HEK293 (cell line): ENCODE data around the gene GAL3ST3.
A peak's percentile ranks its signal among the peaks of the same experiment; 100 is the strongest.

ENCODE experiments used
- CTCF ChIA-PET: fragments of 350-600 bp; formaldehyde crosslinking; extraction: SDS; loops from one replicate; lab custom pipeline; 2021; ENCODE audit warnings: antibody characterized with exemption; lab: Yijun Ruan, JAX
- POLR2A ChIA-PET: fragments of 300-600 bp; formaldehyde crosslinking; extraction: SDS; loops from one replicate; lab custom pipeline; 2020; ENCODE audit warnings: antibody characterized with exemption, inconsistent platforms; lab: Yijun Ruan, JAX
- H3K27ac ChIP-seq: fragments of 200-500 bp; sonication (Bioruptor generic); 2 replicates; pipeline ENCODE4 v1.5.1; 2014; ENCODE audit warnings: low read depth, low read length, control low read depth, inconsistent platforms; ENCODE audit errors: extremely low read depth
- H3K36me3 ChIP-seq, 2 experiments: fragments of 200-500 bp in 1 of 2; sonication (Bioruptor generic) in 1 of 2; 1 replicate in 1 of 2; 2 replicates in 1 of 2; pipeline ENCODE4 v1.5.1; 2014 to 2017; ENCODE audit warnings: inconsistent platforms in 2 of 2, low read length in 2 of 2; ENCODE audit not compliant: control insufficient read depth in 2 of 2, insufficient read depth in 1 of 2
- H3K4me1 ChIP-seq: fragments of 200-500 bp; sonication (Bioruptor generic); 2 replicates; pipeline ENCODE4 v1.5.1; 2014; ENCODE audit warnings: mild to moderate bottlenecking, low read length, inconsistent platforms; ENCODE audit not compliant: control insufficient read depth, insufficient read depth
- H3K4me3 ChIP-seq: 2 replicates; pipeline ENCODE4 v1.5.1; 2011; ENCODE audit warnings: low read depth, mild to moderate bottlenecking, control low read depth, low read length, moderate library complexity
- H3K9me3 ChIP-seq: fragments of 200-500 bp; sonication (Bioruptor generic); 2 replicates; pipeline ENCODE4 v1.5.1; 2014; ENCODE audit warnings: low read depth, low read length, inconsistent platforms; ENCODE audit not compliant: control insufficient read depth, insufficient read depth
- BCL11B ChIP-seq: fragments of 450-650 bp; formaldehyde crosslinking; IDR thresholded peaks from 2 replicates; pipeline ENCODE4 v1.5.1; 2016; ENCODE audit warnings: low read depth, missing biosample characterization, missing genetic modification characterization
- GLI2 ChIP-seq: fragments of 450-650 bp; formaldehyde crosslinking; IDR thresholded peaks from 2 replicates; pipeline ENCODE4; 2017; ENCODE audit warnings: missing biosample characterization, missing genetic modification characterization, low read depth, borderline replicate concordance
- GLIS1 ChIP-seq: fragments of 450-650 bp; formaldehyde crosslinking; IDR thresholded peaks from 2 replicates; pipeline ENCODE4 v1.5.1; 2016; ENCODE audit warnings: missing biosample characterization, missing genetic modification characterization
- HIC1 ChIP-seq: fragments of 450-650 bp; formaldehyde crosslinking; IDR thresholded peaks from 2 replicates; pipeline ENCODE4 v1.5.1; 2016; ENCODE audit warnings: missing biosample characterization, missing genetic modification characterization
- KLF1 ChIP-seq: fragments of 450-650 bp; formaldehyde crosslinking; IDR thresholded peaks from 2 replicates; pipeline ENCODE4 v1.5.1; 2016; ENCODE audit warnings: missing biosample characterization, missing genetic modification characterization
- KLF10 ChIP-seq: fragments of 450-650 bp; IDR thresholded peaks from 2 replicates; pipeline ENCODE4 v1.5.1; 2018; ENCODE audit warnings: missing biosample characterization, mild to moderate bottlenecking, missing genetic modification characterization
- KLF9 ChIP-seq: fragments of 450-650 bp; formaldehyde crosslinking; IDR thresholded peaks from 2 replicates; pipeline ENCODE4 v1.5.1; 2016; ENCODE audit warnings: missing biosample characterization, missing genetic modification characterization, low read depth
- SP2 ChIP-seq: fragments of 450-650 bp; formaldehyde crosslinking; IDR thresholded peaks from 2 replicates; pipeline ENCODE4 v1.5.1; 2016; ENCODE audit warnings: missing biosample characterization, missing genetic modification characterization
- SP3 ChIP-seq: fragments of 450-650 bp; formaldehyde crosslinking; IDR thresholded peaks from 2 replicates; pipeline ENCODE4 v1.5.1; 2016; ENCODE audit warnings: missing biosample characterization, missing genetic modification characterization
- ZBTB17 ChIP-seq: fragments of 450-650 bp; formaldehyde crosslinking; IDR thresholded peaks from 2 replicates; pipeline ENCODE4 v1.5.1; 2016; ENCODE audit warnings: missing biosample characterization, missing genetic modification characterization
- ZBTB26 ChIP-seq: fragments of 450-650 bp; formaldehyde crosslinking; optimal IDR thresholded peaks from 2 replicates; pipeline ENCODE3; 2016; ENCODE audit warnings: missing biosample characterization, mild to moderate bottlenecking, missing genetic modification characterization
- ZBTB8A ChIP-seq: fragments of 450-650 bp; formaldehyde crosslinking; IDR thresholded peaks from 2 replicates; pipeline ENCODE4 v1.5.1; 2016; ENCODE audit warnings: missing biosample characterization, missing genetic modification characterization
- ZNF132 ChIP-seq: fragments of 450-650 bp; formaldehyde crosslinking; IDR thresholded peaks from 2 replicates; pipeline ENCODE4 v1.5.1; 2017; ENCODE audit warnings: missing biosample characterization, missing genetic modification characterization, borderline replicate concordance
- ZNF221 ChIP-seq: fragments of 450-650 bp; formaldehyde crosslinking; IDR thresholded peaks from 2 replicates; pipeline ENCODE4 v1.5.1; 2017; ENCODE audit warnings: missing biosample characterization, missing genetic modification characterization, borderline replicate concordance
- ZNF335 ChIP-seq: fragments of 450-650 bp; formaldehyde crosslinking; conservative IDR thresholded peaks from 2 replicates; pipeline ENCODE4 v1.5.1; 2016; ENCODE audit warnings: missing biosample characterization, missing genetic modification characterization
- ZNF341 ChIP-seq: fragments of 450-650 bp; formaldehyde crosslinking; IDR thresholded peaks from 2 replicates; pipeline ENCODE4; 2016; ENCODE audit warnings: low read depth, missing biosample characterization, missing genetic modification characterization
- ZNF555 ChIP-seq: fragments of 450-650 bp; formaldehyde crosslinking; conservative IDR thresholded peaks from 2 replicates; pipeline ENCODE4 v1.5.1; 2017; ENCODE audit warnings: missing biosample characterization, mild to moderate bottlenecking, missing genetic modification characterization, inconsistent platforms
- ZNF571 ChIP-seq: fragments of 450-650 bp; formaldehyde crosslinking; IDR thresholded peaks from 2 replicates; pipeline ENCODE4 v1.5.0; 2017; ENCODE audit warnings: missing biosample characterization, missing genetic modification characterization
- ZNF610 ChIP-seq: fragments of 450-650 bp; formaldehyde crosslinking; IDR thresholded peaks from 2 replicates; pipeline ENCODE4 v1.5.1; 2016; ENCODE audit warnings: missing biosample characterization, missing genetic modification characterization, borderline replicate concordance
- ZNF624 ChIP-seq: fragments of 450-650 bp; formaldehyde crosslinking; IDR thresholded peaks from 2 replicates; pipeline ENCODE4 v1.5.1; 2017; ENCODE audit warnings: missing biosample characterization, missing genetic modification characterization
- ZNF791 ChIP-seq: fragments of 450-650 bp; formaldehyde crosslinking; IDR thresholded peaks from 2 replicates; pipeline ENCODE4 v1.5.1; 2016; ENCODE audit warnings: missing biosample characterization, missing genetic modification characterization
- TF ChIP-seq, protein P1 (sequence below): fragments of 450-650 bp; formaldehyde crosslinking; IDR thresholded peaks from 2 replicates; pipeline ENCODE4 v1.5.1; 2017; ENCODE audit warnings: missing biosample characterization, missing genetic modification characterization

GAL3ST3 gene

DNA sequence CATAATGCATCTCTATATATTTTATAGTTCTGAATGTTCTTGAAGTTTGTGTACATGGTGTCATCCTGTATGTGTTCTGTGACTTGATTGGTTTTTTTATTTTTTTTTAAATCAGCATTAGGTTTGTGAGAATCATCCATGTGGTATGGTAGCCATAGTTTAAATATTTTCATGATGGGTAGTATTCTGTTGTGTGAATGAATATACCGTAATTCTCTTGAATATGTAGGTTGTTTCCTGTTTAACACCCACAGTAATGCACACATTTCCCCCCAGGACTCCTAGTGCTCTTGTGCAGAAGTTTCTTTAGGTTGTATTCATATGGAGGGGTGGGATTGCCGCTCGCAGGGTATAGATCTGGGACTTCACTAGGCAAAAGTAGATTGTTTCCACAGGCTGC, 23.1 kb upstream of the GAL3ST3 start:
- ChIA-PET CTCF (interaction anchor here (0.8 to 1.4 kb wide), 5 partner anchors 28 to 64 kb away, joined by 3 to 8 read pairs (median 5); no protein-coding TSS in a partner anchor), POLR2A (interaction anchor here (1.3 kb wide), 1 partner anchor 11 kb away, joined by 3 read pairs; no protein-coding TSS in a partner anchor)
- Histone ChIP-seq H3K4me3 (no peak overlapping the region), H3K4me1 (no peaks in the 10 kb centered on the region; the same call in none of the 2 replicates), H3K27ac (no peak overlapping the region), H3K9me3 (no peaks in the 10 kb centered on the region), H3K36me3 (peaks cover 0 to 50% of the 10 kb centered on the region in 2 experiments)
- TF ChIP-seq ZNF610, result no peak
- no peak for TF ChIP-seq BCL11B
- TF ChIP-seq ZNF132 (tag by site-specific recombination), result no peak
- no peak for TF ChIP-seq GLI2 (tag by site-specific recombination)
- no peak for TF ChIP-seq ZNF341
- TF ChIP-seq KLF10 (tag by site-specific recombination), result no peak

DNA sequence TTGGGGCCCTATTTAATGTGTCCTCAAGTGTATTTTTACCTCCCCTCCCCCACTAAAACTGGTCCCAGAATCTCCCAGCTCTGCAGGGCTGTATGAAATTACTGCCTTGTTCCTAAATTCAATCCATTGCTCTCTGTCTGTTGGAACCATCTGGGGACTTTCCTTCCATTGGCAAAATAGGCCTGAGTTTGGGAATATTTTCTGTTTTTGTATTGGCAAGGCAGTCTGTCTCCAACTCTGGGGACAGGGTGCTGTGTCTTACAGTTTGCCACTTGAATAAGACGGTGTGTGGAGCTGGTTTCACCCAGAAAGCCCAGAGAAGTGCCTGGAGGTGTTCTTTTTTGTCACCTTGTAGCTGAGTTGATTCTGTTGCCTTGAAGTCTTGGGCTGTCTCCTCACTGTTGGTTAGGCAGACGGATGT, 22.4 kb upstream of the GAL3ST3 start:
- peak overlapping the region; percentile 81 for H3K27ac ChIP-seq
- peaks cover under 1 to 52% of the 10 kb centered on the region in 2 experiments for H3K36me3 ChIP-seq
- TF ChIP-seq ZBTB17 (tag by site-specific recombination), result peak; percentile 84
- no peak for TF ChIP-seq ZNF624 (tag by site-specific recombination)
- TF ChIP-seq, all 188 proteins: peak for 1
- POLR2A ChIA-PET, result interaction anchor here (0.6 to 1.5 kb wide), 4 partner anchors 12 to 568 kb away, joined by 3 to 7 read pairs (median 4); no protein-coding TSS in a partner anchor
- Histone ChIP-seq H3K4me1 (no peaks in the 10 kb centered on the region; the same call in none of the 2 replicates), H3K9me3 (no peaks in the 10 kb centered on the region), H3K4me3 (peak overlapping the region; percentile 76)
- CTCF ChIA-PET, result interaction anchor here (0.6 to 1.4 kb wide), 9 partner anchors 27 to 286 kb away, joined by 3 to 8 read pairs (median 4); no protein-coding TSS in a partner anchor

DNA sequence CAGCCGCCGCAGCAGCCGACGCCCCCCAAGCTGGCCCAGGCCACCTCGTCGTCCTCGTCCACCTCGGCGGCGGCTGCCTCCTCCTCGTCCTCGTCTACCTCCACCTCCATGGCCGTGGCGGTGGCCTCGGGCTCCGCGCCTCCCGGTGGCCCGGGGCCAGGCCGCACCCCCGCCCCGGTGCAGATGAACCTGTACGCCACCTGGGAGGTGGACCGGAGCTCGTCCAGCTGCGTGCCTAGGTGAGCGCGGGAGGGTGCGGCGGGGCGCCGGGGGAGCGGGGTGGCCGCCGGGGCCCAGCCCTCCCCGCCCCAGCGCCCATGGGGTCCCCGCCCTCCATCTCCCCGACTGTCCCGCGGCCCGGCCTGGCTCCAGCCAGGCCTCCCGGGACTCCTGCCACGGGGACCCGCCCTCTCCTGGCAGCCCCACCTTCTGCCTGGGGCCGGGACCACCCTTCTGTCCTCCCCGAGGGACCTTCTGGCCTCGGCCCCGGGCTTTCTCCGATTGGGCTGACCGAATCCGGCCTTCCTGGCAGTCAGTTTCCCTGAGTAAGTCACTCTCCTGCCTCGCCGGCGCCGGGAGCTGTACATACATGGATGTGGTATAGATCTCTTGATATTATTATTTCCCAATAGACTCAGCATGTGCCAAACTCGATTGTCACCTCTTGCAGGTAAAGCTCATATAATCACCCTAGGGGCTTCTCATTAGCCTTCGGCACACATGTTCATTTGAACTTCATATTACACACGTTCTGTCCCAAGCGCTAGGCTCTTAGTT, 21.8 kb upstream of the GAL3ST3 start:
- Histone ChIP-seq H3K27ac (peak overlapping the region; percentile 81), H3K9me3 (no peaks in the 10 kb centered on the region), H3K4me3 (peak overlapping the region; percentile 76), H3K4me1 (no peaks in the 10 kb centered on the region; the same call in none of the 2 replicates), H3K36me3 (peaks cover 6 to 57% of the 10 kb centered on the region in 2 experiments)
- POLR2A ChIA-PET, result interaction anchor here (0.6 to 1.5 kb wide), 5 partner anchors 13 to 568 kb away, joined by 3 to 7 read pairs (median 3); no protein-coding TSS in a partner anchor
- CTCF ChIA-PET, result interaction anchor here (0.5 to 1.4 kb wide), 9 partner anchors 26 to 286 kb away, joined by 3 to 8 read pairs (median 4); no protein-coding TSS in a partner anchor
- TF ChIP-seq, protein P1, sequence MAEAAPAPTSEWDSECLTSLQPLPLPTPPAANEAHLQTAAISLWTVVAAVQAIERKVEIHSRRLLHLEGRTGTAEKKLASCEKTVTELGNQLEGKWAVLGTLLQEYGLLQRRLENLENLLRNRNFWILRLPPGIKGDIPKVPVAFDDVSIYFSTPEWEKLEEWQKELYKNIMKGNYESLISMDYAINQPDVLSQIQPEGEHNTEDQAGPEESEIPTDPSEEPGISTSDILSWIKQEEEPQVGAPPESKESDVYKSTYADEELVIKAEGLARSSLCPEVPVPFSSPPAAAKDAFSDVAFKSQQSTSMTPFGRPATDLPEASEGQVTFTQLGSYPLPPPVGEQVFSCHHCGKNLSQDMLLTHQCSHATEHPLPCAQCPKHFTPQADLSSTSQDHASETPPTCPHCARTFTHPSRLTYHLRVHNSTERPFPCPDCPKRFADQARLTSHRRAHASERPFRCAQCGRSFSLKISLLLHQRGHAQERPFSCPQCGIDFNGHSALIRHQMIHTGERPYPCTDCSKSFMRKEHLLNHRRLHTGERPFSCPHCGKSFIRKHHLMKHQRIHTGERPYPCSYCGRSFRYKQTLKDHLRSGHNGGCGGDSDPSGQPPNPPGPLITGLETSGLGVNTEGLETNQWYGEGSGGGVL, result 0 out of 2 replicates have a peak, but pooled peaks have one; percentile 17
- TF ChIP-seq ZNF555 (tag by site-specific recombination) (no peak), KLF9 (tag by site-specific recombination) (peak; percentile 19; the same call in 1 of the 2 replicates), SP3 (tag by site-specific recombination) (peak; percentile 45; the same call in 1 of the 2 replicates), GLIS1 (peak; percentile 56; the same call in 1 of the 2 replicates), HIC1 (no peak), ZBTB26 (tag by site-specific recombination) (peak; percentile 19), SP2 (tag by site-specific recombination) (peak; percentile 54), KLF1 (peak; percentile 81), ZBTB8A (tag by site-specific recombination) (peak; percentile 12; the same call in 1 of the 2 replicates), ZNF791 (tag by site-specific recombination) (no peak), ZNF335 (tag by site-specific recombination) (peak; percentile 86), ZNF221 (no peak), ZNF571 (tag by site-specific recombination) (no peak)
